GM18519 (cell line): ENCODE data around the gene CTIF.
"Not testable (repeated sequence)": the region's sequence is repeated elsewhere in the genome, so short reads cannot be mapped to it uniquely, and the experiment has no call there.

ENCODE experiments used
- ATAC-seq: cut with Tn5 transposase; IDR thresholded peaks from one replicate; pipeline ENCODE4 v1.9.1; 2021; ENCODE audit warnings: mild to moderate bottlenecking, moderate library complexity; ENCODE audit not compliant: unreplicated experiment, low FRiP score

CTIF gene

GRCh38 chr18:48870926-48871325 lies 332.1 kb downstream of the CTIF start:
- ATAC-seq = not testable (repeated sequence)

- ATAC-seq = no peak
Observed at GRCh38 chr18:48871391-48872166, 332.7 kb downstream of the CTIF start.

DNA sequence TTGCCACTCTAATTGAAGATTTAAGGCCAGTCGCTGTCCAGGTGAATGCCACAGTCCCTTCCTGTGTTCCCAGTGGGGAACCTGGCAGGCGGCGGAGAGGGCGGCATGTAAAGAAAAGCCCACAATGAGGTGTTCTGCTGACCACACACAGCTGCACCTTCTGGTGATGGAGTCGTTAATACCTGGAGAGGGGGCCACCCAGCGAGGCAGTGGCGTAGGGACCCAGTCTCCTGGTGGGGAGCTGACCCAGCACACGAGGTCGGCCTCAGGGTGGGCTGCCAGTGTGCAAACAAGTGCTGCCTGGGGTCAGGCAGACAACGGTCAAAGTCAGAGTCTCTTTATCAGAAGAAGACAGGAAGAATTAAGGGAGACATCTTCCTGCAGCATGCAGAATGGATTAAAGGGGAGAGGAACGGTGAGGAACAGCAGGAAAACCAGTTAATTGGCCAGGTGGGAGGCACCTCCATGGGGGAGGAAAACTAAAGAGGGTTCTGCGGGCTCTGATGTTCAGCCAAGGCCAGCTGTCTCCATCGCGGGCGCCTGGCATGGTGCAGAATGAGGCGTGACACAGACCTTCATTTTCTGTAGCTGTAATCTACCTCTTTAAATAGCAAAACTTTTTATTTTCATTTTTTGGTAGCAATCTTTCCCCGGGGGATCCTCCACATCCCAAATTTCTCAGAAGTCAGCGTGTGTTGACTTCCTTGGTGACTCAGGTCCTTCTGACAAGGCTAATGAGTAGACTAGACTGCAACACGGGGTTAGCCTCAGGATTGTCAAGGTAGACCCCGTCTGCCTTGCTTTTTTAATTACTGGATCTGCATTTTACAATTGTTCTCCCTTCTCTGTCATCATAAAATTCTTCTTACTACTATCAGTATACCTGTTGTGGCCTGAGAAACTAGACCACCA lies 333.7 kb downstream of the CTIF start:
- no peak for ATAC-seq

DNA sequence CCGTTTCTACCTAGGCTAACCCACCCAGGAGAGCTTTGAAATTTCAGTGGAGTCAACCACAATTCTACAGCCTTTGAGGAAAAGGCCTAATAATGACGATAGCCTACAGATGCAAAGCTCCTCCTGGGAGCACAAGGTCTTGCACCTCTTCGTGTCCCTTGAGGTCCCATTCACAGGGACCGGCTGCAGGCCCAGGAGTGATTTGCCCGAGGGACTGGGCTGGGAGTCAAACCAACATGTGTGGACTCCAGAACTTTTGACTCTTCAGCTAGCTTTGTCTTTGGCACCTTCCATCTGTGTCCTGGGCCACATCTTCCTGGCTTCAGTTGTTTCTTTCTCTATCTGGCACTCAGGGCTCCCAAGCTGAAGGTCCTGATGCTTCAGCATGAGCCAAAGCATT lies 335.4 kb downstream of the CTIF start:
- ATAC-seq = no peak

GRCh38 chr18:48874701-48875162 lies 335.9 kb downstream of the CTIF start:
- no peak for ATAC-seq

- no peak for ATAC-seq
Observed at GRCh38 chr18:48875314-48875941, 336.6 kb downstream of the CTIF start.

GRCh38 chr18:48875942-48876511 lies 337.2 kb downstream of the CTIF start:
- no peak for ATAC-seq

GRCh38 chr18:48876590-48876989 lies 337.8 kb downstream of the CTIF start:
- no peak for ATAC-seq

- no peak for ATAC-seq
Observed at GRCh38 chr18:48877941-48878340, 339.1 kb downstream of the CTIF start.

- no peak for ATAC-seq
Observed at GRCh38 chr18:48878471-48878870, 339.6 kb downstream of the CTIF start.

DNA sequence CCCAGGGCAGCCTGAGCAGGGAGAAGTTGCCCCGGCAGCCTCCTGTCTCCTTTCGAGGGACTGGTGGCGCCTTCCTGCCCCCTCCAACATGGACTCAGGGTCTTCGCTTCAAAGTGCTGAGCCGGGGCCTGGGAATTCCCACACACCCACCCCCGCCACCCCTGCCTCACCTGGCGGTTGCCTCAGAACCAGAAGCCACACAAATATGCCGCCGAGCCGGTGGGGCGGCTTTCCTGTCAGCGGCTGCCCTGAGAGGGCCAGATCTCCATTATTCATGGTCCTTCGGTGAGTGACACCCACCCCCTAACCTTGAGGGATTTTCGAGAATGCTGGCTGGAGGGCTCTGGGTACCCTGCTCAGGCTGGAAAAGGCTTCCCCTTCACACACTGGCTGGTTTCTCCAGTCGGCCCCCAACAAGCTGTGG lies 340.2 kb downstream of the CTIF start:
- no peak for ATAC-seq

GRCh38 chr18:48880931-48881330 lies 342.1 kb downstream of the CTIF start:
- no peak for ATAC-seq

DNA sequence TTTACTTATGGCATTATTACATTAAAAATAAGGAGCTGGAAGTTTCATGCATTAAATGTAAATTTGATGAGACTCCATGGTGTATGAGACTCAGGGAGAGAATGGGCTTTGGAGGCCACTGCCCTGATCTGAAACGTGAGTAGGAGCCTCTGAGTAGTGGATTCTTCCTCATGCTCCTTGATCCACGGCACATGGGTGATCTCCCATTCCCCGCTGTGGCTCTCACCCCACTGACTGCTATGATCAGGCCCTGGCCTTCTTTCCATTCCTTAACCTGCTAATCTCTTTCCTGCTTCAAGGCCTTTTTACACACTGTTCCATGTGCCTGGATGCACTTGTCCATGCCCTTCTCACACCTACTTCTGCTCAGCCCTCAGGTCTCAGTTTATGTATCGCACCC lies 343.5 kb downstream of the CTIF start:
- ATAC-seq = no peak

- ATAC-seq = no peak
Observed at GRCh38 chr18:48884306-48884705, 345.5 kb downstream of the CTIF start.

DNA sequence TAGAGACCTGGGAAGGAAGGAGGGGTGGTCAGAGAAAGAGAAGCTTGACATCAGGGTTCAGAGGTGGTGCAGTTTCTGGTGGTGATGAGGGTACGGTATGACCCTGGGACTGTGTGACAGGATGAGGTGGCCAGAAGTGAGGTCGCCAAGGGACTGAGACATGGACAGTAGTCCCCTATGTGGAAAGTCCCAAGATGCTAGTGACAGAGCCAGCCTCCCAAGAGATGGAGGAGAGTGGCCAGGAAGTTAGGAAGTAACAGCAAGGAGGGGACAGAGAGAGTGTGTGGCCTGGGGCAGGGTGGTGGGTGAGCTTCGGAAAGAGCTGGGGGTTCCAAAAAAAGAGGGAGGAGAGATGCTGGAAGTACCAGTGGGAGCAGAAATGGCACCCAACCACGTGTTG lies 345.9 kb downstream of the CTIF start:
- no peak for ATAC-seq

- no peak for ATAC-seq
Observed at GRCh38 chr18:48885266-48885923, 346.6 kb downstream of the CTIF start.

DNA sequence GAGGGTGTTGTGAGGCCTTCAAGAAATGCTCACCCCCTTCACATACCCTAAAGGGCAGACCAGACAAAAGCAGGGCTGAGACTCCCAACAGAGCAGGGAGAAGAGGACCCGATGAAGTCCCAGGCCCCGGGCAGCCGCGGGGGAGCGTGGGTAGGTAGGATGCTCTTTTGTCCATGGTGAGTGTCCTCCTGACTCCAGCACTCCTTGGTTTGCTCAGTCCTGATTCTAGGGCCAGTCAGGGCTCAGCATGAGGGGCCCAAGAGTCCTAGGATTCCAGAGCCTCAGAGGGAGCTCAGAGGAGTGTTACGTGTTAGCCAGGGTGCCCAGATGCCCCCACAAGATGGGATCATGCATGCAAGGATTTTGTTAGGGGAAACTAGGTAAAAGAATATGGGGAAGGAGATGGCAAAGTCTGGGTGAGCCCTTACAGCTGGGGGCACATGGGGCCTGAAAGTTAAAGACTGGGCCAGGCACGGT lies 347.1 kb downstream of the CTIF start:
- no peak for ATAC-seq

- no peak for ATAC-seq
Observed at GRCh38 chr18:48886520-48887293, 347.9 kb downstream of the CTIF start.

- no peak for ATAC-seq
Observed at GRCh38 chr18:48887294-48887904, 348.6 kb downstream of the CTIF start.
